GM21619 (cell line): ENCODE results near the gene CLPX.
"Not testable (repeated sequence)": the region's sequence is repeated elsewhere in the genome, so short reads cannot be mapped to it uniquely, and the experiment has no call there.

Experiments
- ATAC-seq: cut with Tn5 transposase; IDR thresholded peaks from one replicate; pipeline ENCODE4 v1.9.1; 2021; ENCODE audit not compliant: unreplicated experiment

CLPX gene

DNA sequence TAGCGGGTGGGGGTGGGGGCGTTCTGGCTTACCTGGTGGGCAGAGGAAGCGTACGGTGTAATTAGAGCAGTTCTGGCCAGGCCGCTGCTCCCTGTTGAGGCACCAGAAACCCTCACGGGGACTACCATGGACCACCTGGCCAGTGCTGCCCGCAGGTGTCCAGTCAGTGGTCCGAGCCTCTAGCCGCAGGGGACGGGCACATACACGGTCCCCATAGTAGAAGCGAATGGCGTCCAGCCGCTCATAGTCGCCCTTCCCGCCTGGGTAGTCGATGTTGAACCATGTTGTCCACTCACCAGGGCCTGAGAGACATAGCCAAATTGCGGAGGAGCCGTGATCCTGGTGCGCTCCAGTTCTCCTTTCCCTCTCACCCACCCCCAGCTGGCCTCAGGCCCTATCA lies 21.6 kb upstream of the CLPX start:
- ATAC-seq, result no peak

DNA sequence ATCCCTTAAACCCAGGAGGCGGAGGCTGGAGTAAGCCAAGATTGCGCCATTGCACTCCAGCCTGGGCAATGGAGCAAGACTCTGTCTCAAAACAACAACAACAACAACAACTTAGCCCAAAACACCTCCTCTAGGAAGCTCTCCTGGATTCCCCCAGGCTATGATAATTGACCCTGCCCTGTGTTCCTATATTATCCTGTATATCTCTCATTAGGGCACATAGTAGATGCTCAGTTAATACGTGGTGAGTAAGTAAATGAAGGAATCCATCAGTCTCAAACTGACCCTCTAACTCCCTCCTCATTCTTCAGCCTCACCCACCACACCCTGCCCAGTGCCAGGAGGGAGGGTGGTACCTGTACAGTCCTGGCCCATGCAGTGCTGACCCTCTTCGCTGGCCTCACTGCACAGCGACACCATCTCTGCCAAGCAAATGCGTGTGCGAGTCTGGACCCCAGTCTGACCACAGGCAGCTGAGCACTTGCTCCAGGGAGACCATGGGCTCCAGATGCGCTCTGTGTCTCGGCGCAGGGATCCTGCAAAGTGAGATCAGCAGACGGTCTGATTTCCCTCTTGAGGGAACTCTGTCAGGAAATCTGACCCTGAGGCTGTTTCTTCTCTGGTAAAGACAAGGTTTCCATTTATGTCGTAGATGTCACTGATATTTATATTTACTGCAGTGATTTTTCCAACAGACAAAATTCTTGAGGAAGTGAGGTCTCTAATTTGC lies 20.0 kb upstream of the CLPX start:
- ATAC-seq, result no peak

DNA sequence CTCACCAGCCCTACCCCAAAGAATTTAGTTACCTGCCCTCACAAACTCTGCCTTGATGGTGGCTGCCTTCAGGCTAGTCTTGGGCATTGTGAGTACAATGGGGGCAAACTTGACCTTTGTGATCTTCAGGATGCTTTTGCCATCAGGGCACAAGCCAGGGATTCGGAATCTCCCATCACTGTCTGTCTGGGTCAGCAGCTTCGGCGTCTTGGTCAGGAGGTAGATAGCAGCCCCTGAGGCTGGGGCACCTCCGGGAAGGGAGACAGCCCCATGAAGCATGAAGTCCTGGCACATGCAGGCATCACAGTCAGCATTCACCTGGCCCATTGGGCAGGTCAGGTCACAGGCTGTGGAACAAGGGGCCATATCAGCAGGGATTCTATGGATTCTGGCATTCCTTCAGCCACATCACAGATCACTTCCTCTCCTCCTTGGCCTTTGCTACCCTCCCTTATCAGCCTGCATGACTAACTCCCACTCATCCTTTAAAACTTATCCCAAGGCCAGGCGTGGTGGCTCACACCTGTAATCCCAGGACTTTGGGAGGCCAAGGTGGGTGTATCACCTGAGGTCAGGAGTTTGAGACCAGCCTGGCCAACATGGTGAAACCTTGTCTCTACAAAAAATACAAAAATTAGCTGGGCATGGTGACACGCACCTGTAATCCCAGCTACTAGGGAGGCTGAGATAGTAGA lies 19.2 kb upstream of the CLPX start:
- no peak for ATAC-seq

DNA sequence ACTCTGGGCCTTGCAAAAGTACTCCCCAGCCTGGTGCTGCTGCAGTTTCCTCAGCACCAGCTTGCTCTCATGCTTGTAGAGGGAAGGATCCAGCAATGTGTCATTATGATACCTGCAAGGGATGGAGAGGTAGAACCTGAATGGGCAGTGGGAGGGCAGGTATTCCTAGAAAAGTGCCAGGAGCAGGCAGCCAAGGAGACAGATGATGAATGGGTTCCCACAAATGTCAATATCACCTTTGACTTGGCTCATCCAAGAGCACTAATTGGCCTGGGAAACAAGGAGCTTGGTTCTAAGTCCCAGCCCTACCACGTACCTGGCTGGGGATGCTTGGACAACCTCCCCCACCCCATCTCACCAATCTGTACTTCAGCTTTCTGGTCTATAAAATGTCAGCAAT lies 16.8 kb upstream of the CLPX start:
- ATAC-seq, result no peak

DNA sequence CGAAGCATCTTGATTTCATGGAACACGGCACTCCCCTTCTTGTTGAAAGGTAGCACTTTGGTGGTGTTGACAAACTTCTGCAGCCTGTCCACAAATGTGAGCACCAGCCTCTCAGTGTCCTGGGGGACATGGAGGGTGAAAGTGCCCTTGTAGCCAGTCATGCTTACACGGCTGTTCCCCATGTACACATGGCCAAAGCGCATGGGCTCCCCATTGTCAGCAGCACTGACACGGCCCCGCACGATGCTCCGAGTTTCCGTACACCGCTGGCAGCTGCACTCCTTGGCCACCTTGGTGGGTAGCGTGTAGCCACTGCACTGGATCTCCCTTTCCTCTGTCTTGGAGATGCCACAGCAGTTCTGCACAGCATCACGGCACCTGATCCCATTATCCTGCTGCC lies 13.4 kb upstream of the CLPX start:
- no peak for ATAC-seq

DNA sequence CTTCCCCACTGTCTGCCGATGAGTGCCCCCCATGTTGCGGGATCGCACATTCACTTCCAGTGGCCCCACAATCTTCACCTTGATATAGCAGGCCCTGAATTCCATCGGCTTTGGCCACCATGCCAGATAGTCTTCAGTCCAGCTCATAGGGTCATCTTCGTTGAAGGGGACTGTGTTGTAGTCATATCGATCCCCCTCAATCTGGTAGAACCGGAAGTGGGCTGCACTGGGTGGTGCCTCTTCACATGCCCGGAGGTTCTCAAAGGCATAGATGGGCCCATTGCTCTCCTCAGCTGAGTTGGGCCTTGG lies 12.1 kb upstream of the CLPX start:
- no peak for ATAC-seq

DNA sequence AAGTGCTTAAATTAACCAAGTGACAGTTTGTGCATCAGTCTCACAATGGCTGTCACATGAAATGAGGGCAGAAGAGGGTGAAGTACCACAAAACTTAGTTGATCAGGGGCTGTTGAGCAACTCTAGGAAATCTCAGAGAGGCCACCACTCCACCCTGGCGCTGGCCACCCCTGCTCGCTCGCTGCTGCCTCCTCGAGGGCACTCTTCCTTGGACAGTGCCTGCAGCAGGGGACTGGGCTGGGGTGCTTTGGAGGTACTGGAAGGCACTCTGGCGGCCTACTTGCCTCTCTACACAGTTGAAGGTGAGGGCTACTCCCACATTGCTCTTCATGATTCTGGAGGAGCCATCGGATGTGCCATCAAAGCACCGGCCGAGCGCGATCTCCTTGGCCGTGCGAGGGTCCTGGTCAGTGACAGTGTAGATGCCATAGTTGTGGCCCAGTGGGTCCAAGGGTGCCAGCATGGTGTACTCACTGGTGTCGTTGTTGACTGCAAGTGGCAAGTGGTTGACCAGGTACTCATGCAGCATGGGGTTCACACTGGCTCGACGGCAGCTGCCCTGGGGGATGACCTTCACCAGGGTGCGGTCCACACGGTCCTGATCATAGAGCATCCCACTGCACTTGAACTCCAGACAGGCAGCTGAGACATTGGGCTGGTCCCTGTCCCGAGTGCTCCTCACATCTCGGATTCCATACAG lies 11.6 kb upstream of the CLPX start:
- ATAC-seq, result no peak

DNA sequence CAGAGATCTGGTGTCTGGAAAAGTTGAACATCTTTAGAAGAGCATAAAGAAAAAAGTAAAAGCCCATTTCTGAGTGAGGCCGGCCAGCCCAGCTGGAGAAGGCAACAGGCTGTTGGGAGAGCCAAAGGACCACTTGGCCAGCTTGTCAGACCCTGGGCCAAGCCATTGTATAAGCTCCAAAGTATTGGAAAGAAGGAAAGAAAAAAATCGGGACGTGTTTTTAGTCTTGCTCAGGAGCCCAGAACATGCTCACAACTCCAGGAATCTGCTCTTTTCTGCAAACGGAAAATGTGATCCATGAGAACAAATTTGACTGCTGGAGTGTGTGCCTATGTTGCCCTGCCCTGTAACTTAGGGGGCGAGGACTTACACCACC lies 10.4 kb upstream of the CLPX start:
- no peak for ATAC-seq

DNA sequence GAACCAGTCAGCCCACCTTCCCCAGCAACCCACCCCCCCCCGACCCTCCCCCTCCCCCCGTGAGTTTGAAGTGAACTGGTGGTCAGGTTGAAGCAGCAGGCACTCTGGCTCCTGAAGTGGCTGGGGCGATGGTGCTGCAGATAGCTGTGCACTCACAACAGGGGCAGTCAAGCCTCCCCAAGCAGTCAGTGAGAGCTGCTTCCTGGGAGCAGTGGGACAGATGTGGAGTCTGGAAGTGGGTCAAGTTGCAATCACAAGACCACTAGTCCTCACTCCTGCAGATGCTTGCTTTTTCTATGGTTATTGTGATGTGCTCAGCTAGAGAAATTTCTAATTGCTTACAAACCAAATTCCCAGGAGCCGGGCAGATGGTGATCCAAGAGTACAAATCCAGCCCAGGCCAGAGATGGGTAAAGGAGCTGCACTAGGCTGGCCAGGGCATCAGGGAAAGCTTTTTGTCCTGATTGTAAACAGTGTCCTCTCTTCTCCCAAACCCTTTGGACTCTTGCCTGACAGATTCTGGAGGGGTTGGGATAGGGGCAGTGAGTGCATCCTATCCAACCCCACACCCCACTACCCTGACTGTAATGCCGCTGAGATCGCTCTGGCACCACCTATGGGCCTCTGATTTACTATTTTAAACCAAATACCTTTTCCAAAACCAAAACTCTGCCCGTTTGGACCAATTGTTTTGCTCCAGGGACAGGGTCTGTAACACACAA lies 9.8 kb upstream of the CLPX start:
- no peak for ATAC-seq

DNA sequence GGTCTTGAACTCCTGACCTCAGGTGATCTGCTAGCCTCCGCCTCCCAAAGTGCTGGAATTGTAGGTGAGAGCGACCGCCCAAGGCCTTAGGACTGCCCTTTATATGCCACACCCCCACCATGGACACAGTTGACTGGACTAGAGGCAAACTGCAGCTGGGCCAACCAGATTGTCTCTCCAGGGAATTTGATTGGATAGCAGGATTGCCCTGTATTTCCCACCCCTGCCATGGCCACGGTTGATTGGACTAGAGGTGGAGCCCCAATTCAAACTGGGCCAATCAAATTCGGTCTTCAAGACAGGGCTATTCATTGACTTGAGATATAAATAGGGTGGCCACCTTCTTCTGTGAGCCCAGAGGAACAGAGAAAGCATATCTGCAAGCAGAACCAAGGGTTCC lies 6.9 kb upstream of the CLPX start:
- no peak for ATAC-seq

DNA sequence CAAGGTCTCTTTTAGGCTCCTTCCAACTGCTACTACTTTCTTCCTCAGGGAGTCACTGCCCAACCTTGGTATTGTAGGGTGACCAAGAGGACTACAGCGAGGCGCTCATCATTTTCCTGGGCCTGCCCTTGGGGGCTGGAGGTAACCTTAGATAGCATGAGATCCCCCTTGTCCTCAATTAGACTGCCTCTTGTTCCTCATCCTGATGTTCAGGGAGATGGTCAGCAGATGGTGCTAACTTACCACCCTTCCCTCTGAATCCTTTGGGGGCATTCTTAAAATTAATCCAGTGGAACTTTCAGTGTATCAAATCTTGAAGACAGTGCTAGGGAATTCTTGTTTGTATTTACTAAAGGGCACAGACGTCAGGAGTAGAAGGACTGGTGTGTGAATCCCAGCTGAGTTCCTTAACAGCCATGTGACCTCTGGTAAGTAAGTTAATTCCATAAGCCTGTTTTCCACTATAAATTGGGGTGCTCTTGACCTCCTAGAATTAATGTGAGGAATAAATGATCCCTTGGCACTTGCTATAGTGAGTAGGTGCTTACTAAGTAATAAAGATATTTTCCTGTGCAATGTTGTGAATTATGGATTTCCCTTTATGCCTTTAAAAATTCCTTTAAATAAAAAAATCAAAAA lies 4.1 kb upstream of the CLPX start:
- ATAC-seq, result no peak

DNA sequence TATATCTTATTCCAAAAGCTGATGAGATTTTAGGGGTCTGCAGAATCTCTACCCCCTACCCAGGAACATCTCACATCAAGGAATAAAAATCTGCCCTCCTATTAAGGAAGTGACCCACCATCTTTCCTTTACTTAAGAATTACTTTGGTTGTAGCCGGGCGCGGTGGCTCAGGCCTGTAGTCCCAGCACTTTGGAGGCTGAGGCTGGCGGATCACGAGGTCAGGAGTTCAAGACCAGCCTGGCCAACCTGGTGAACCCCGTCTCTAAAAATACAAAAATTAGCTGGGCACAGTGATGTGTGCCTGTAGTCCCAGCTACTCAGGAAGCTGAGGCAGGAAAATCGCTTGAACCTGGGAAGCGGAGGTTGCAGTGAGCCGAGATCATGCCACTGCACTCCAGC lies 3.3 kb upstream of the CLPX start:
- not testable (repeated sequence) for ATAC-seq

DNA sequence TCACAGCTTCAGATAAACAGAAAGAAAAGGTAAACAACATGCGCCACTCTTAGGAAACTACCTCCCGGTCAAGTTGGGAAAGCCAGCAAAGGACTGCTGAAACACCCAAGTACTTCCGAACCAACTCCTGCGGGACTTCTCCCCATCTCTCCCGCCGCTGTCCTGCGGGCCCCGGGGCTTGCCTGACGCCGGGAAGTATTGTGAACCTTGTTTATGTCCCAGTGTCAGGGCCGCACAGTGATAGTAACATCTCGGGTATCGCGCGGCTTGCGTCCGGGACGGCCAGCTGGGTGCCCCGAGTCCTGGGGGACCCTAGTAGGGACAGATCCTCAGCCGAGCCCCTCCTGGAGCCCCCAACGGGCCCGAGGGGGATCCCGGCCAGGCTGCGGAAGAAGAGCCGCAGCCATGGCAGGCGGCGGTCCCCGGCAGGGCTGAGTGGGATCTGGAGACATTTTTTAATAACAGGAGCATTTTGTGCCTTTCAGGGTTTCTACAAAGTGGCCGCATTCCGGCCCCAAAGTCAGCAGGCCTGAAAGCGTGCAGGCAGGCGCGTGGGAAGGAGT lies 756 bp downstream of the CLPX start:
- no peak for ATAC-seq

DNA sequence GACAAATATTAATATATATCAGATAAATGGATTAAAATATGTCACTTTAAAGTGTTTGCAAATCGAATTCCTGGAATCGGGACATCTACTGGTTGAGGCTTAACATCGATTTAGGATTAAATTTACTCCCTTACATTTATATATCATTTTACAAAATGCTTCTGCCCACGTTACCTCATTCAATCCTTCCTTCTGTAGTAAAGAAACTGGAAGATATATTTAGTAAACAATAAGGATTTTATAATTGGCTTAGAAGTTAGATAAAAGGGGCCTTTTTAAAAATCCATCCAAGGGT lies 1.3 kb downstream of the CLPX start:
- ATAC-seq, result no peak

DNA sequence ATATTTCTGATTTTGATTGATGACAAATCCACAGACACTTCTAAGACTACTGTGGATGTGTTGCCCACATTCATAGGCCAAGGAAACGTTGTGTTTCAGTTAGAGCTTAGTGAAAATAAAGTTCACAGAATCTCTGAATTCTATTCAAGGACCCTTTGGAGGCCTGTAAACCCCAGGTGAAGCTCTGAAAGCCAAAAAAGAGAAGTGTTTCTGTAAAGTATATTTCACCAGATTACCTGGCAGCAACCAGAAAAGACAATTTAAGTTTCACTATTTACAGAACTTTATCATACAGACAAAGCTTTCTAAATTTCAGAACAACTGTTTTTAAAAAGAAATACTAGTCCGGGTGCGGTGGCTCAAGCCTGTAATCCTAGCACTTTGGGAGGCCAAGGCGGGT lies 2.6 kb downstream of the CLPX start:
- no peak for ATAC-seq

DNA sequence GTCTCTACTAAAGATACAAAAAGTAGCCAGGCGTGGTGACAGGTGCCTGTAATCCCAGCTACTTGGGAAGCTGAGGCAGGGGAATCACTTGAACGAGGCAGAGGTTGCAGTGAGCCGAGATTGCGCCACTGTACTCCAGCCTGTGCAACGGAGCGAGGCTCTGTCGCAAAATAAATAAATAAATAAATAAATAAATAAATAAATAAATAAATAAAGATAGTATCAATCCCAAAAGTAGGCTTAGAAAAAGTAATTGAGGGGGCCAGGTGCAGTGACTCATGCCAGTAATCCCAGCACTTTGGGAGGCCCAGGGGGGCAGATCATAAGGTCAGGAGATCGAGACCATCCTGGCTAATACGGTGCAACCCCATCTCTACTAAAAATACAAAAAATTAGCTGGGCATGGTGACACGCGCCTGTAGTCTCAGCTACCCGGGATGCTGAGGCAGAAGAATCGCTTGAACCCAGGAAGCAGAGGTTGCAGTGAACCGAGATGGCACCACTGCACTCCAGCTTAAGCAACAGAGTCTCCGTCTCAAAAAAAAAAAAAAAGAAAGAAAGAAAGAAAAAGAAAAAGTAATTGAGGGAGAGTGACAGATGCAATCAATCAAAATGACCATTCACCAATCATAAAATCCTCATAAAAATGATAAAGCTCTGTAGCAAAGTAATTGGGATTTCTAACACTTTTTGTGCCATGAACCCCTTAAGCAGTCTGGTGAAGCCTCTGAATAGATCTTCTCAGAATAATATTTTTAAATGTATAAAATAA lies 3.4 kb downstream of the CLPX start:
- not testable (repeated sequence) for ATAC-seq

DNA sequence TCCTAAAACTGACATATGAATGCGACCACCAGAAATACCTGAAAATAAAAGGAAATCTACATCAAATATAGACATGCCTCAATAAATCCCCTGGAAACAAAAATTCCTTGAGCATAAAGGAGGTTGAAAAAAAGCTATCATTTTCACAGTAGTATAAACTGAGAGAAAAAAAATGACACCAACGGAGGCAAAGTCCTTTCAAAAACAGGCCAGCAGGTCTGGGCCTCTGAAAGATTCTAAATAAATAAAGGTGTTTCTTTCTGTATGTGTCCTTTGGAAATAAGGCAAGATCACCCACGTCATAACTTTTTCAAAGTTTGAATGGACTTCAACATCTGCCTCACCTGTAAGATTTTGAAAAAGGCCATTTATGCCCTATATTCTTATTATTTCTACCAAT lies 5.0 kb downstream of the CLPX start:
- no peak for ATAC-seq

DNA sequence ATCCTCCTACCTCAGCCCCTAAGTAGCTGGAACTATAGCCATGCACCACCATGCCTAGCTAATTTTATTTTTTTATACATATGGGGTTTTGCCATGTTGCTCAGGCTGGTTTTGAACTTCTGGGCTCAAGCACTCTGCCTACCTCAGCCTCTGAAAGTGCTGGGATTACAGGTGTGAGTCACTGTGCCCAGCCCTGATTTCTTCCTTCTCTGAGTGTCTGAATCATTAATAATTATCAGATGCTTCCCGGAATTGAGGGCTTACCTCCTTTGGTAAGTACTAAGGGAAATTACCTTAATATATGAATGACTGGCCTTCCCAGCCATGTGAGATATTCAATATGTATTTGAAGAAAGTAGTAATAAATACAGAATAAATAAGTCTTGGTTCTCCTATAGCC lies 7.2 kb downstream of the CLPX start:
- no peak for ATAC-seq

DNA sequence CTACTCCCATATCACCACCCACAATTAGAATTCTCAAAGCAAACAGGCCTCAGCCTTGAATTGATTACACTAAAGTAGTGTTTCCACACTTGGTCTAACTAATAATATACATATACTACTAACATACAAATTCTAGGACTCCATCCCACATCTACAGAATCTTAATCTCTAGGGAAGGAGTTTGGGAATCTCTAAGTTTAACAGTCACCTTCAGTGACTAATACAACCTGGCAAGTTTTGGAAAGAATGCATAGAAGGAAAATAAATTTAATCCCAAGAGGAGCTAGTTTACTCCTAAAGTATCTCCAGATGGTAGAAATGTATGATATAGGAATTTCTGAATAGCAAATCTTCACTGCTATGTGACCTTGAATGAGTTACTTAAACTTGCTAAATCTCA lies 9.1 kb downstream of the CLPX start:
- no peak for ATAC-seq

DNA sequence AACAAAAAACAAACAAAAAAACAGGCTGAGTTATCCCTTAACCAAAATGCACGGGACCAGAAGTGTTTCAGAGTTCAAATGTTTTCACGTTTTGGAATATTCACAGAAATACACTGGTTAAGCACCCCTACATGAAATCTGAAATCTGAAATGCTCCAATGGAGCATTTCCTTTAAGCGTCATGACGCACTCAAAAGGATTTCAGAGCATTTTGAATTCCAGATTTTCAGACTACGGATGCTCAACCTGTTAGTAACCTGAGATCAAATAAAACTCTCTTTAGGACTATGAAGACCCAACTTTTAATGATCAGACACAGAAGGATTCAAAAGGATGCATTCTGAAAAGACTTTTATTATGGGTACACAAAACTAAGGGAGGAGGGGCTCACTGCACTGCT lies 9.6 kb downstream of the CLPX start:
- no peak for ATAC-seq

DNA sequence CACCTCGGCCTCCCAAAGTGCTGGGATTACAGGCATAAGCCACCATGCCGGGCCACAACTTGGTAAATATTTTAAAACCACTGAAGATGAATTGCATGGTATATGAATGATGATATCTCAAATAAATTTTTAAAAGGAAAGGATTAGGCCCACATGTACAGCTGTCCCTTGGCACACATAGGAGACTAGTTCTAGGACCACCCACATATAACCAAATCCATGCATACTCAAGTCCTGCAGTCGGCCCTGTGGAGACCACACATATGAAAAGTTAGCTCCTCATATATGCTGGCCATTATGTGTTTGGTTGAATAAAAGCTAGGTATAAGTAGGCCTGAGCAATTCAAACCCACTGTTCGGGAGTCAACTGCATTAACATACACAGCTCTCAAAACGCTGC lies 10.6 kb downstream of the CLPX start:
- ATAC-seq, result no peak
